Breast epithelium (tissue), 4 donors: ENCODE measurements around the gene EFNA4. TPM values are rescaled to one million over a fixed set of nuclear protein-coding genes. Genes with fewer than 3 reads are reported as not detected.

Experiments
- DNase-seq, 2 donors: peaks; one replicate each; pipeline ENCODE4 v3.0.0-alpha.2; 2019; ENCODE audit warnings: low spot score in 2 of 2
- H3K27ac ChIP-seq, 2 donors: fragments of 200-600 bp; sonication (generic) in 1 of 2; one replicate each; pipeline ENCODE4 v1.5.1; 2016 to 2019; ENCODE audit warnings: mild to moderate bottlenecking in 1 of 2
- H3K27me3 ChIP-seq, 2 donors: fragments of 200-600 bp; sonication (generic) in 1 of 2; one replicate each; pipeline versions ENCODE4 v1.5.1 to v1.6.0; 2017 to 2019; ENCODE audit warnings: control low read depth in 1 of 2, mild to moderate bottlenecking in 1 of 2
- H3K36me3 ChIP-seq: fragments of 200-600 bp; one replicate; pipeline ENCODE4 v1.5.1; 2019
- H3K4me1 ChIP-seq, 2 donors: fragments of 200-600 bp; sonication (generic); one replicate each; pipeline ENCODE4 v1.5.1; 2016 to 2019; ENCODE audit warnings: control low read depth in 1 of 2
- H3K4me3 ChIP-seq, 3 donors: fragments of 200-600 bp; sonication (generic); 1 replicate in 2 of 3; 2 replicates in 1 of 3; pipeline ENCODE4 v1.5.1; 2016 to 2019; ENCODE audit warnings: mild to moderate bottlenecking in 3 of 3, moderate library complexity in 2 of 3
- H3K9me3 ChIP-seq, 2 donors: fragments of 200-600 bp; sonication (generic) in 1 of 2; one replicate each; pipeline ENCODE4 v1.5.1; 2016 to 2019; ENCODE audit warnings: control low read depth in 1 of 2
- CTCF ChIP-seq, 3 donors: fragments of 450-650 bp; IDR thresholded peaks; one replicate each; pipeline ENCODE4 v1.5.1; 2016 to 2017; ENCODE audit warnings: antibody characterized with exemption in 3 of 3, mild to moderate bottlenecking in 3 of 3, moderate library complexity in 3 of 3
- POLR2A ChIP-seq: fragments of 450-650 bp; IDR thresholded peaks from one replicate; pipeline ENCODE4 v1.6.1; 2016; ENCODE audit warnings: antibody characterized with exemption, mild to moderate bottlenecking, moderate library complexity
- POLR2AphosphoS5 ChIP-seq, 3 donors: sonication (generic); formaldehyde crosslinking; IDR thresholded peaks; one replicate each; pipeline ENCODE4 v1.6.1; 2017; ENCODE audit warnings: antibody characterized with exemption in 3 of 3
- intact Hi-C: fragments of 100-400 bp; cut with DNase I; formaldehyde crosslinking; loops from one replicate; pipeline ENCODE4 v1.15.1; 2023; ENCODE audit warnings: low total_unique reads
- total RNA-seq, 3 donors: library from RNA; depleted of rRNA; stranded (reverse); fragments of >200 nt; gene quantifications; one replicate each; pipeline ENCODE4 v1.1.0, GENCODE V29; 2016

Gene EFNA4
- total RNA-seq, 3 donors from 2014 or later: 4.8 to 26.6 (median 23.9) TPM

- intact Hi-C loops: no loop called here
- Histone ChIP-seq H3K4me1 (peaks cover 8 to 9% of the 10 kb centered on the region in 2 donors), H3K9me3 (no peaks in the 10 kb centered on the region), H3K36me3 (no peaks in the 10 kb centered on the region), H3K27ac (peak overlapping the region; percentile 22), H3K27me3 (no peaks in the 10 kb centered on the region), H3K4me3 (no peak overlapping the region)
- TF ChIP-seq POLR2A (no peak), POLR2AphosphoS5 (IDR thresholded peaks at IDR 0.05) (no peak), CTCF (IDR thresholded peaks at IDR 0.05) (no peak)
- DNase-seq: no peak
Observed at GRCh38 chr1:155043793-155044192, 19.7 kb upstream of the EFNA4 start.

- Histone ChIP-seq H3K4me3 (no peak overlapping the region), H3K36me3 (no peaks in the 10 kb centered on the region), H3K9me3 (no peaks in the 10 kb centered on the region), H3K4me1 (peaks cover 4 to 8% of the 10 kb centered on the region in 2 donors), H3K27me3 (no peaks in the 10 kb centered on the region), H3K27ac (peak overlapping the region; percentile 49 to 71)
- TF ChIP-seq POLR2A (no peak), POLR2AphosphoS5 (IDR thresholded peaks at IDR 0.05) (no peak)
- no peak for DNase-seq
- intact Hi-C loops: no loop called here
Observed at GRCh38 chr1:155044365-155044764, 19.2 kb upstream of the EFNA4 start.

- intact Hi-C loops: no loop called here
- H3K27me3 ChIP-seq: no peaks in the 10 kb centered on the region
- no peak overlapping the region for H3K4me3 ChIP-seq
- peak; percentile 76 to 82 for DNase-seq
- H3K4me1 ChIP-seq: peaks cover 10 to 14% of the 10 kb centered on the region in 2 donors
- no peaks in the 10 kb centered on the region for H3K9me3 ChIP-seq
- no peak for TF ChIP-seq POLR2A
- peak in 2 of 3 donors; percentile 50 to 70 for TF ChIP-seq CTCF (IDR thresholded peaks at IDR 0.05)
- peak in 1 of 3 donors; percentile 45 for TF ChIP-seq POLR2AphosphoS5 (IDR thresholded peaks at IDR 0.05)
- peak overlapping the region; percentile 49 to 71 for H3K27ac ChIP-seq
- no peaks in the 10 kb centered on the region for H3K36me3 ChIP-seq
Observed at GRCh38 chr1:155044812-155045657, 18.5 kb upstream of the EFNA4 start.

- Histone ChIP-seq H3K36me3 (no peaks in the 10 kb centered on the region), H3K4me3 (no peak overlapping the region), H3K9me3 (no peaks in the 10 kb centered on the region), H3K4me1 (peaks cover 10 to 17% of the 10 kb centered on the region in 2 donors), H3K27ac (peak overlapping the region; percentile 40 to 90), H3K27me3 (no peaks in the 10 kb centered on the region)
- no peak for DNase-seq
- intact Hi-C loops: no loop called here
- TF ChIP-seq CTCF (IDR thresholded peaks at IDR 0.05): no peak
Observed at GRCh38 chr1:155048449-155049334, 14.8 kb upstream of the EFNA4 start.

GRCh38 chr1:155049651-155050559, 13.6 kb upstream of the EFNA4 start:
- intact Hi-C loops: loop anchor here (5.0 kb wide), 1 partner anchor 33 kb away; no protein-coding TSS in a partner anchor

More at GRCh38 chr1:155049651-155050559, 13.6 kb upstream of the EFNA4 start:
- Histone ChIP-seq H3K4me3 (peak overlapping the region; percentile 77 to 87 (median 80)), H3K27ac (peak overlapping the region; percentile 90 to 92), H3K36me3 (no peaks in the 10 kb centered on the region), H3K4me1 (peaks cover 6 to 15% of the 10 kb centered on the region in 2 donors), H3K9me3 (no peaks in the 10 kb centered on the region), H3K27me3 (no peaks in the 10 kb centered on the region)
- no peak for TF ChIP-seq POLR2A
- no peak for TF ChIP-seq POLR2AphosphoS5 (IDR thresholded peaks at IDR 0.05)
- TF ChIP-seq CTCF (IDR thresholded peaks at IDR 0.05): no peak
- DNase-seq: peak in 1 of 2 donors; percentile 43
